ENCODE data around the gene SDK2.

DNA sequence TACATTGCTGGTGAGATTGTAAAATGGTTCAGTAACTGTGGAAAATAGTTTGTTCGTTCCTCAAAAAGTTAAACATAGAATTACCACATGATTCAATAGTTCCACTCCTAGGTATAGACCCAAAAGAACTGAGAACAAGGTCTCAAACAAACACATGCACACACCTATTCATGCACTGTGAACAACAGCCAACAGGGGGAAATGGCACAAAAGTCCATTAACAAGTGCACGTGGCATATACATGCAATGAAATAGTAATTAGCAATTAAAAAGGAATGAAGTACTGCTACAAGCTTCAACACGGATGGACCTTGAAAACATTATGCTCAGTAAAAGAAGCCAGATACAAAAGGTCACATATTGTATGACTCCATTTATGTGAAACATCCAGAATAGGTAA lies 23.8 kb downstream of the SDK2 start:
- TF ChIP-seq CTCF (IDR thresholded peaks at IDR 0.05) (no peak), POLR2AphosphoS5 (IDR thresholded peaks at IDR 0.05) (no peak), POLR2A (IDR thresholded peaks at IDR 0.05) (no peak)
